ENCODE measurements around the gene FIBCD1. TPM values are rescaled to one million over a fixed set of nuclear protein-coding genes. Genes with fewer than 3 reads are reported as not detected.

The FIBCD1 gene
- total RNA-seq, 1 donor from 2014 or later = 0.10 TPM

DNA sequence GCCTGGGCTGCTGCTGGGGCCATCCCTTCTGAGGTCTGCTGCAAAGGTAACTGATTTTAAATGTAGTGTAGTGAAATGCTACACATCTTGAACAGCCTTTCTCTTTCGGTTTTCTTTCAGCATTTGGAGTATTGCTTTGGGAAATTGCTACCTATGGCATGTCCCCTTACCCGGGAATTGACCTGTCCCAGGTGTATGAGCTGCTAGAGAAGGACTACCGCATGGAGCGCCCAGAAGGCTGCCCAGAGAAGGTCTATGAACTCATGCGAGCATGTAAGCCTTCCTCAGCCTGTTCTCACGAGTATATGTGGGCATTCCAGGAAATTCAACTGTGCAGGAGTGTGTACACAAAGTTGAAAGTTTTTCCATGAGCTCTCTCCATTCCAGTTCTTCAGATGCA, 60.8 kb downstream of the FIBCD1 start:
- DNase-seq = no peak

DNA sequence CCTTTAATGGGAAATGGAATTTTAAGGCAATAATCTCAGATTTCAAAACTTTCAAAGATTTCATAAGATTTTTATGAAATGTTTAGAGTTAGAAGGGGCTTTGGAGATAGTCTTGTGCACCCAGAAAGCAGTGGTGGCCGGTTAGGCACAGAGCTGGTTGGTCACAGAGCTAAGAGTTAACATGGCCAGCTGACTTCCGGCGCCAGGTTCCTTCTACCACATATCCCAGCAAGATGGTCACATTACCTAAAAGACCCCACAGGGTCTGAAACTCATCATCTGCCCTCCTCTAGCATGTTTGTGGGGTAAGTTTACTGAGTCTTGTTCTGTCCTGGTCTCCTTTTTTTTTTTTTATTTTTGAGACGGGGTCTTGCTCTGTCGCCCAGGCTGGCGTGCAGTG, 61.7 kb downstream of the FIBCD1 start:
- DNase-seq = no peak

DNA sequence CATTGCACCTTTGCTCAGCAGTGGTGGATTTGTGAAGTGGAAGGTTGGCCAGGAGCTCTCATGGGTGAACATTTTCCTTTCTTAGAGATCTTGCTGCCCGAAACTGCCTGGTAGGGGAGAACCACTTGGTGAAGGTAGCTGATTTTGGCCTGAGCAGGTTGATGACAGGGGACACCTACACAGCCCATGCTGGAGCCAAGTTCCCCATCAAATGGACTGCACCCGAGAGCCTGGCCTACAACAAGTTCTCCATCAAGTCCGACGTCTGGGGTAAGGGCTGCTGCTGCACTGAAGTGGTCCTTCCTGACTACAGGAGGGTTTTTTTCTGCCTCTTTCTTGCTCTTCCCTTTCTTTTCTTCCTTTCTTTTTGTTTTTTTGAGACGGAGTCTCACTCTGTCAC, 64.3 kb downstream of the FIBCD1 start:
- no peak for DNase-seq

DNA sequence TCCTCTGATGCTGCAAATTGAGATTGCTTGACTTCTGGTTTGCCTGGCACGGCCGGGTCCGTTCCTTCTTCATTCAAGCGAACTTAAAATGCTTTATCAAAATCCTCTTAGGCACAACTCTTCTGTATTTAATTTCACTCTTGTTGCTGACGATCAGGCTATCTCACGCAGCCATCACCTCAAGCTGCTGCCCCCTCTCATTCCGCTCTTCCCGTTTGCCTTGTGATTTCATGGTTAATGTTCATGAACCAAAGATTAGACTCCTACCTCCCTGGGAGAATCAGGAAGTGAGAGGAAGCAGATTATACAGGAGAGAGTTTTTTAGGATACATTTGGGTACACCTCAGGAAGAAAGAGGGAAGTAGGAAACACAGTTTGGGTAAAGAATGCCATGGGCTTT, 65.1 kb downstream of the FIBCD1 start:
- no peak for DNase-seq

DNA sequence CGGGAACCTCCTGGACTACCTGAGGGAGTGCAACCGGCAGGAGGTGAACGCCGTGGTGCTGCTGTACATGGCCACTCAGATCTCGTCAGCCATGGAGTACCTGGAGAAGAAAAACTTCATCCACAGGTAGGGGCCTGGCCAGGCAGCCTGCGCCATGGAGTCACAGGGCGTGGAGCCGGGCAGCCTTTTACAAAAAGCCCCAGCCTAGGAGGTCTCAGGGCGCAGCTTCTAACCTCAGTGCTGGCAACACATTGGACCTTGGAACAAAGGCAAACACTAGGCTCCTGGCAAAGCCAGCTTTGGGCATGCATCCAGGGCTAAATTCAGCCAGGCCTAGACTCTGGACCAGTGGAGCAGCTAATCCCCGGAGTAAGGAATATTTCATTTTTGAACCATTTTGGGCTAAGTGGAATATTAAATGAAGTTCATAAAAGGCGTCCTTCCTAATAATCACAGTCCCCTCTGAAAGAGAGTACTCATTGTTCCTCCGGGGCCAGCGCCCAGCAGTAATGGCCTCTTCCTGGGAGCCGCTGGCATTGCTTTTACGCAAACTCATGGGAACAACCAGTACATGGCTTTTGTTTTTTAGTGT, 66.0 kb downstream of the FIBCD1 start:
- no peak for DNase-seq

DNA sequence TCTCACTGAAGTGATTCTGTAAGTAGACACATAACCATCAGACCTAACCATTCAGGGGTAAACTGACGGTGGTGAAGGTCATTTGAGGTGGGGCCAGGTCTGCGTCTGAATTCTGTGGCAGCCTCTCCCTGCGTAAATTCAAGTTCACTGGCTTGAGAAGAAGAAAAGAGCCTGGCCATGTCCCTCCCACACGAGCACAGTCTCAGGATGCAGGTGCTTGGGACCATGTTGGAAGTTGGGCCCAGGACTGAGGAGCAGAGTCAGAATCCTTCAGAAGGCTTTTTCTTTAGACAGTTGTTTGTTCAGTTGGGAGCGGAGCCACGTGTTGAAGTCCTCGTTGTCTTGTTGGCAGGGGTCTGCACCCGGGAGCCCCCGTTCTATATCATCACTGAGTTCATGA, 66.5 kb downstream of the FIBCD1 start:
- no peak for DNase-seq

DNA sequence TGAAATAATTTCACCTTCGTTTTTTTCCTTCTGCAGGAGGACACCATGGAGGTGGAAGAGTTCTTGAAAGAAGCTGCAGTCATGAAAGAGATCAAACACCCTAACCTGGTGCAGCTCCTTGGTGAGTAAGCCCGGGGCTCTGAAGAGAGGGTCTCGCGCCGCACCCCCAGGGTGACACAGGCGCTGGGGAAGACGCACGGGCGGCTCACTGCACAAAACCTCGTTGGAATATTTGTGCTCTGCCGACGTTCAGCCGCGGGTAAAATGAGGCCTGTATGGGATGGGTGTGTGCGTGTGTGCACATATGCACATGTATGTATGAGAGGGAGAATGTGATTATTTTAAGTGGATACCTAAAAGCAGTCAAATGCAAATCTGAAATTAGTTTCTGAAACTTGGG, 67.0 kb downstream of the FIBCD1 start:
- no peak for DNase-seq

DNA sequence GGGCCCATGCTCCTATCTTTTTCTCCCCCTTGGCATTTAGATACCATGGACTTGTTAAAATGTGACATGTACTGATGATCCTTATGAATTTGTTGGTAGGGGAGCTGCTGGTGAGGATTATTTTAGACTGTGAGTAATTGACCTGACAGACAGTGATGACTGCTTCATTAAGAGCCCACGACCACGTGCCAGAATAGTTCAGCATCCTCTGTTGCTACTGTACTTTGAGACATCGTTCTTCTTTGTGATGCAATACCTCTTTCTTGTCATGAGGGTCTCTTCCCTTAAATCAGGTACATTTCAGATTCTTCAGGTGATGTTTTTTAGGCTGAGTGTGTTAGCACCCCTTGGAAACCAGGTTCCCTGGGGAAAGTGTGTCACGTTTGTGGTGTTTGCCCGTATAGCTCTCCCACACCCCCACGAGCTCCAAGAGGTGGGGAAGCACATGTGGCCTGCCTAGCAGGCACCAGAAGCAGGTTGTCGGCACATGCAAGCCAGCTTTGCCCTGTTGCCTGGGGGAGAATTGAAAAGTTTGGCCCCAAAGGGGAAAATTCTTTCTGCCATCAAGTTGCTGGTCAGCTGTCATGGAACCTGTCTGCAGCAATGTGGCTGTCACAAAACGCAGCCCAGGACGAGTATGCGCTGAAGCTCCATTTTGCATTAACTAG, 67.5 kb downstream of the FIBCD1 start:
- DNase-seq = no peak

DNA sequence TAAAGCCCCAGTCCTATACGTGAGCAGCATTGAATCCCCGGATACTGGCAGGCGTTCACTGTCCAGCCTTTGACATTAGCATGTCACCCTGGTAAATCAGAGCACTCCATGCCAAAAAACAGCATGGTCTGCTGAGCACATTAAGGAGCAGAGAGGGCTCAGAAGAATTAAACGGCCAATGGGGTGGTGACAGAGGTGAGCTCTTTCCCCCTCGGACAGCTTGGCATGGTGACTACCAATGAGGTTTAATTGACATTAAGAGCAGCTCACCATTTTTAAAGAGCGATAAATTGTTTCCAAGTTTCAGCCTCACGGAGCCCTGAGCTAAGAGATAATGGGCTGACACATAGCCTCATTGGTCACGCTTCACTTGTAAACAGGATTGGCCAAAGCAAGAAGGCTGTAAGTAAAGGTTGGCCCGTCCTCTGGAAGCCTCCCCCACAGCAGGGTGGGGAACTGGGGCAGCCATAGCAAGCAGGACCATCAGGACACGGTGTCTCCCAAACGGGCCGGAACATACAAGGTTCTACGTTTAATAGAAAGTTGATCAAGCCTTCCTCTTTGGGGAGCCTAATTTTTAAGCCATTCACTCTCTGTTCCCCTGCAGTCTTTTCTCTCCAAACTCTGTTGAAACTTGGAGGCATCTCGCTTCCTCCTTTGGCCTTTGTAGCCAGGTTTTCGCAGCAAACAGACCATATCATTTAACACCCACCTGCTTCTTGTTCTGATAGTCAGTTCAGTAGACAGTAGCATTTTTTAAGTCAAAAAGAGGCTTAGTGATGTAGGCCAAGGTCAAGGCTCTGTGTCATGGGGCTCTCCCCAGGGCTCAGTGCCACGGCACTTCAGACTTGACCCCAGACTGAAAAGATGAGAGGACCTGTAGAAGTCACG, 68.3 kb downstream of the FIBCD1 start:
- no peak for DNase-seq

DNA sequence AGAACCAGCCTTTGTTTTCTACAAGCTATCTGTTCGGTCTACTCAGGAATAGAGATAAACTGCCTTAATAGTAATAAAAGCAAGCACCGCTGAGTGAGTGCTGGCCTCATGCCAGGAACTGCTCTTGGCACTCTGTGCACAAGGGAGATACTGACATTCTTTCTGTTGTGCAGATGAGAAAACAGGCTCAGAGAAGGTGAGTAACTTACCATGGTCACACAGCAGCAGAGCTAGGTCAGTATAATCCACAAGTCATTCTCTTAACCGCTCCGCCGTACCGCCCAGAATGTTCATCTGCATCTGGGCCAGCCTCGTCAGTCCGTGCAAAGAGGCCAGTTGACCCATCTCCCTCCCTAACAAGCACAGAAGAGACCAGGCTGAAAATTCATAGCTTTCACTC, 69.8 kb downstream of the FIBCD1 start:
- no peak for DNase-seq

DNA sequence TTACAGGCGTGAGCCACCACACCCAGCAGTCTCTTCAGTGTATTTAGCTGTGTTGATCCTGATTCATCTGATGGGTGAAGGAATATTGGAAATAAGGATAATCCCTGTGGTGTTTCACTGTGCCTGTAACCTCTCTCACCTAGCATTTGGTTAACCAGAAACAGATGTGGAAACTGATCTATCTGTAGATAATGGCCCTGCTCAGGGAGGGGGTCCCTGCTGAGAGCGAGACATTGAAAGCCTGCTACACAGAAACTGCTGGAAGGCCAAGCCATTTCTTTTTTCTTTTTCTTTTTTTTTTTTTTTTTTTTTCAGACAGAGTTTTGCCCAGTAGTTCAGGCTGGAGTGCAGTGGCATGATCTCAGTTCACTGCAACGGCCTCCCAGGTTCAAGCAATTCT, 70.8 kb downstream of the FIBCD1 start:
- no peak for DNase-seq

DNA sequence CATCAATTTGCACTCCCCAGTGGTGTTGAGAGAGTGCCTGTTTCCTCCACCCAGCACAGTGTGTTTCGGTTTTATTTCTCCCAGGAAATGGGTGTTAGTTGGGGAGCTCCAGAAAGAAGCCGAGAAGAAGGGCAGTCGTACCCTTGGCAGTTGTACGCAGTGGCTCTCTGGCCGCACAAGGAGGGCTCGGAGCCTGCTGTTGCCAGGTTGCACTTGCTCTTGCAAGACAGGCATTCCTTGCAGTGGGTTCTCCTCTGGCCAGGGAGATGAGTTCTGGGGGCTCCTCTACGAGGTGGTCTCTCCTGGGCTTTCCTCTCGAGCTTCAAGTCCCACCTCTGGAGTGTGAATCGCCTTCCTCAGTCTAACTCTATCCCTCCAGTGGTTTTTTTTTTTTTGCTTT, 71.5 kb downstream of the FIBCD1 start:
- DNase-seq = no peak

DNA sequence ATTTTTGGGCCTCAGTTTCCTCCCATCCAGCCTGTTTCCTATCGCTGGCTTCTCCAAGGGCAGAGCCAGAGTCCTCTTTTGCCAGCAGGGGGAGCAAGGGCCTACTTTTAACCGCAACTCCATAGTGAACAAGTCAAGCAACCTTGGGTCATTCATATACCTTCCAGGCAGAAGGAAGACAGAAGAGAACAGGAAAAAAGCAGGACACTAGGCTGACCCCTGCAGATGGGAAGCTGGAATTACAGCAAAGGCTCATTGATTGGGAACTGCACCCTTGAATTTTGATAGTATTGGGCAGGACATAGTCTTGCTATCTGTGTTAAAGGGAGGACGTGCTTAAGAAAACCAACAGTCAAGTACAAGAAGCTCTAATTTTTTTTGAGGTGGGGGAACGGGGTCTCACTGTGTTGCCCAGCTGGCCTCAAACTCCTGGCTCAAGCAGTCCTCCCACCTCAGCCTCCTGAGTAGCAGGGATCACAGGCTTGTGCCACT, 72.5 kb downstream of the FIBCD1 start:
- peak; percentile 42 for DNase-seq

DNA sequence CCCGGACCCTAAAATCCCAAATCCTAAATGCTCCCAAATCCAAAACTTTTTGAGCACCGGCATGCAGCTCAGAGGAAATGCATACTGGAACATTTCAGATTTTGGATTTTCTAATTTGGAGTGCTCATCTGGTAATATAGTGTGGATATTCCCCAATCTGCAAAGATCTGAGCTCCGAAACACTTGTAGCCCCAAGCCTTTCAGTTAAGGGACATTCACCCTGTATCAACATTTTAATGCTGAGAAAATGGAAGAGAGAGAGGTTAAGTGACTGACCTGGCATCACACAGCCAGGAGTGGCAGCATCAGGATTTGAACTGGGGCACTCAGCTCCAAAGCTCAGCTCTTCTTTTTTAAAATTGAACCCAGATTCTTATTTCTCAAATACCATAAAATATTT, 73.1 kb downstream of the FIBCD1 start:
- no peak for DNase-seq

DNA sequence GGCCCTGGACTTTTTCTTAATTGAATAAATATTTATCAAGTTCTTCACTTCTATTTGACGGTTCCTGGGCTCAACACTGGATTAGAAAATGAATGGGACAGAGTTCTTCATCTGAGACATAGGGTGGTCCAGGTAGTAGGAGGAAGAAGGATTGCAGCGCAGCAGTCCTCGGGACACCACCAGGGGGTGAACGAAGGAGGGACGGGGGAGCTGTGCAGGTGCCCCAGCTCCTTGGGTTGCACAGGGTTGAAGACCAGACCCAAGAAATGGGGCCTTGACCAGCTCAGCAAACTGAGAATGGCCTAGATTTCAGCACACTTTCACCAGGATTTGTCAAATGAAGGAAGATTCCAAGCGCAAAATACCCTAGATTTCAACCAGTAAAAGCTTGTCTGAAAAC, 74.5 kb downstream of the FIBCD1 start:
- DNase-seq = no peak

DNA sequence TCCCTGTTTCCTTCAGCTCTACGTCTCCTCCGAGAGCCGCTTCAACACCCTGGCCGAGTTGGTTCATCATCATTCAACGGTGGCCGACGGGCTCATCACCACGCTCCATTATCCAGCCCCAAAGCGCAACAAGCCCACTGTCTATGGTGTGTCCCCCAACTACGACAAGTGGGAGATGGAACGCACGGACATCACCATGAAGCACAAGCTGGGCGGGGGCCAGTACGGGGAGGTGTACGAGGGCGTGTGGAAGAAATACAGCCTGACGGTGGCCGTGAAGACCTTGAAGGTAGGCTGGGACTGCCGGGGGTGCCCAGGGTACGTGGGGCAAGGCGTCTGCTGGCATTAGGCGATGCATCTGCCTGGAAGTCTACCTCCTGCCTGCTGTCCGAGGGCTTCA, 76.3 kb downstream of the FIBCD1 start:
- DNase-seq = no peak

DNA sequence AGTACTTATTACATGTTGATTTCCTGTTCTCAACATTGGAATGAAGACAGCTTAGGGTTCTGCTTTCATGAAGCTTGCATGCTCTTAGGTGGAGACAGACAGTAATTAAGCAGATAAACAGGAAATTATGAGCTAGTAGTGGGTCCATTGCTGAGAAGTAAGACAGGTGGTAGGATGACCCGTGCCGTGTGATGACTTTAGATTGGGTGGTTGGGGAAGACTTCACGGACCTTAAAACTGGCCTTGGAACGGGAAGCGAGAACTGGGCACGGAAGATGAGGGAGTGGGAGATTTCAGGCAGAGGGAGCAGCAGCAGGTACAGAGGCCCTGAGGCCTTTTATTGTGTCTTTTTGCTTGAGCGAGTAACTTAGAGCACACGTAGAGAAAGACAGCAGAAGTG, 76.8 kb downstream of the FIBCD1 start:
- DNase-seq = no peak

DNA sequence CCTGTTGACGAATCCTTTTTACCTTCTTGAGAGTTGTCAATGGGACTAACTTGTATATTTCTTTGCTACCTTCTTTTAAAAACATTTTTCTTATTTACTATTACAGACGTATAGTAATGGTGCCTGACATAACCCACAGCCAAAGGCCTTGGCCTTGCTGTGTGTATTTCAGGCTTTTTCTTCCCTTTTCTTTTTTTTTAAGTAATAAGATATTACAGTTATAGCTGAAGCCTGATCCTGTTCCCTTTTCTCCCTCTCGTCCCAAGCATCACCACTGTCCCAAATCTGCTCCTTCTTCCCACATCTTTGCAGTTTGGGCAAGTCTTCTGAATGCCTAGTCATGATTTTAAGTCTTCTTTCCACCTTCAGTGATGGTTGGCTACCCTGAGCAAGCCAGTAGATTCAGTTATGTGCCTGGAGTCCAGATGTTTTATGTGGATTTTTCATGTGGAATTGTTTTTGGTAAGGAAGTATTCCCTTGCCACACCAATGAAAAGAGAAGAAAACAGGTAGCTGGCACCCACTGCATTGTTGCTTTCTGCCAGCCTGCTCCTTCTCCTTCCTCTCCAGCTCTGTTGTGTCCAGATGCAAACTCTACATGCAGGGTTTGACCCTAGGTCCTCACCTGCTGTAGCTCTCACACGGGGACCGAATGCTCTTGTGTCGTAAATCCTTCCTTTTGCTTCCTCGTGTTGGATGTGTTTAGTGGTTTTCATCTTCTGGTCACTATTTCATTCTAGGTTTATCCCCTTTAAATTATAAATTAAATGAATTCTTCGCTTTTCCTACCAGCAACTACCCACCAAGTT, 77.5 kb downstream of the FIBCD1 start:
- DNase-seq = no peak

DNA sequence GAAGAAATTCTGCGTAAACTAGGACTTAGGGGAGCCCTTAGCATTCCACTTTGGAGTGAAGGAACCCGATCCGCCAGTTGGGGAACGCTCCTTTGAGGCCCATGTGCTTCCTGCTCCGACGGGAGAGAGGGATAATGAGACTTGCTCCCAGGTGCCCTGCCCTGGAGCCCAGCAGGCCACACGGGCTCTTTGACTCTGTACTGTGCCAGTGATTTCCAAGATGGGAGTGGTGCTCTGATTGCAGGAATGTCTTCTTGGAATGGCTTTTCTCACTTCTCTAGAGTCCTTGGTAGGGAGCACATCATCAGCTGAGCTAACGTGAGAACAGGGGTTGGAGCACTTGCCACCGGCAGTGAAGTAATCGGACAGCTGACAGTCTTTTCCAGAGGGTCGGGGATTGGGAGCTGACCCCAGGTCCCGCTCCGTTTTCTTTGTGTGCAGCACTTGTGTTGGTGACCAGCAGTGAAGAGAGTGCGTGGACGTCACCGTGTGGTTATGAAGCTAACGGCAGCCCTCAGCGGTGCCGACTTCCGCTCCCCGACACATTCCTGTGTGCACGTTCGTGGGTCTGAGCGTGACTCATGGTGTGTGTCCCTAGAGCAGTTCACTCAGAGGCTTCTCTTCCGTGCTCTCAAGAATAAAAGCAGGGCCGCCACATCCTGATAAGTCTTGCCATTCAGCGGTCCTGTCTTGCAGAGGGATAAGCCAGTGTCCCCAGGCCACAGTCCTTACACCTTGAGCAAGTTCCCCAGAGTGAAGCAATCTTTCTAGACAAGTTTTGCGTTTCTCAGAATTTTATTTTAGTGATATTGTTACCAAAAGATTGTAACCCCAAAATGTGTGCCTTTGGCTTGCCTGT, 78.4 kb downstream of the FIBCD1 start:
- peak; percentile 79 for DNase-seq

DNA sequence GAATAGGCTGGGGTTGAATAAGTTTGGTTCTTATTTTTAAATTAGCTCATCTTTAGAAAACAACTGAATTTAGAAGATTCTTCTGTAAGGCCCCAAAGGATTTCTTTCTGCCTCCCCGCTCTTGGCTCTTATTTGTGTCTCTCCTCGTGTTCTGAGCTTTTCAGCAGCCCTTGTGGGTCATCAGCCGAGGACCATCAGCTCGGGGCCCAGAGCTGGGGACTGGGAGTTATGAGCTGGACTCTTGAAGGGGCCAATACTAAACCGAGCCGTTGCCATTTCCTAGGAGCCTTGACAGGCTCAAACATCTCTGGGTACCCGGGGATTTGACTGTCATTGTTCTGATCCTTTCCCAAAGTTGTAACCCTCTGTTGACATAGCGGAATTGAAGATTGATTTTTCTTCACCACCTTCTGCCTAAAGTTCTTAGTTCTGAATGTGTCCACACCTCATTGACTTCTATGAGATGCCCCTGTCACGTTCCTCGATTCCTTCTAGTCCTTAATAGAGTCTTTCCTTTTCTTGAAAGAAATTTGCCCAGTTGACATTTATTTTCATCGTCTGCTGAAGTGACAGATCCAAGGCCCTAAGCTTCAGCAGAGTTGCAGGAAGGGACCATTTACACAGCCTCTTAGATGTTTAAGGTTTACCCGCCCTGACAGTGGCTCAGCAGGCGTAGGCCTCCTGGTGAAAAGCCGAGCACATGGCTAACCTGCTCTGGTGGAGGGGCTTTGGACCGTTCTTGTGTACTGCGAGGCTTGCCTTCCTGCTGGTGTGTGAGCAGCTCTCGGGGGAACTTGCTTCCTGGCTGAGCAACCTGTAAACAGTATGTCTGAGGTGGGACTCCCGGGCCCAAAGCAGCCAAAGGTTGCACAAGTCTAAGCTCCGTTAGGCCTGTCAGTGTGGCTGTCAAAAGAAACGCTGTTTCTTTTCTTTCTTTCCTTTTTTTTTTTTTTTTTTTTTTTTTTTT, 80.0 kb downstream of the FIBCD1 start:
- no peak for DNase-seq
